Measurements from ENCODE around the gene NBPF3. TPM values are rescaled to one million over a fixed set of nuclear protein-coding genes. Genes with fewer than 3 reads are reported as not detected.

Gene NBPF3
- total RNA-seq, 2 experiments from 2014 or later: 8.2 to 8.5 TPM

GRCh38 chr1:21507511-21508270 is 67.8 kb downstream of the NBPF3 start:
- no peak for ATAC-seq (ENCODE audit: poor library complexity)
- peaks cover 19% of the 10 kb centered on the region for H3K4me1 Mint-ChIP-seq (ENCODE audit: low read depth)
- POLR2A ChIA-PET: no interaction called here
- H3K4me3 Mint-ChIP-seq: no peak overlapping the region
- H3K9me3 ChIP-seq (ENCODE audit: control insufficient read depth in 1 of 2, insufficient read depth in 1 of 2, low read length in 2 of 2): peaks cover 0 to 15% of the 10 kb centered on the region in 2 experiments
- intact Hi-C loops (cut with DNase I, micrococcal nuclease): loop anchor here in 1 of 2 experiments (1.0 to 2.0 kb wide), 2 partner anchors 151 to 457 kb away; no protein-coding TSS in a partner anchor
- TF ChIP-seq, protein P1, sequence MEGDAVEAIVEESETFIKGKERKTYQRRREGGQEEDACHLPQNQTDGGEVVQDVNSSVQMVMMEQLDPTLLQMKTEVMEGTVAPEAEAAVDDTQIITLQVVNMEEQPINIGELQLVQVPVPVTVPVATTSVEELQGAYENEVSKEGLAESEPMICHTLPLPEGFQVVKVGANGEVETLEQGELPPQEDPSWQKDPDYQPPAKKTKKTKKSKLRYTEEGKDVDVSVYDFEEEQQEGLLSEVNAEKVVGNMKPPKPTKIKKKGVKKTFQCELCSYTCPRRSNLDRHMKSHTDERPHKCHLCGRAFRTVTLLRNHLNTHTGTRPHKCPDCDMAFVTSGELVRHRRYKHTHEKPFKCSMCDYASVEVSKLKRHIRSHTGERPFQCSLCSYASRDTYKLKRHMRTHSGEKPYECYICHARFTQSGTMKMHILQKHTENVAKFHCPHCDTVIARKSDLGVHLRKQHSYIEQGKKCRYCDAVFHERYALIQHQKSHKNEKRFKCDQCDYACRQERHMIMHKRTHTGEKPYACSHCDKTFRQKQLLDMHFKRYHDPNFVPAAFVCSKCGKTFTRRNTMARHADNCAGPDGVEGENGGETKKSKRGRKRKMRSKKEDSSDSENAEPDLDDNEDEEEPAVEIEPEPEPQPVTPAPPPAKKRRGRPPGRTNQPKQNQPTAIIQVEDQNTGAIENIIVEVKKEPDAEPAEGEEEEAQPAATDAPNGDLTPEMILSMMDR (IDR thresholded peaks at IDR 0.05): no peak
- no peaks in the 10 kb centered on the region for H3K36me3 ChIP-seq (ENCODE audit: insufficient read depth, low read length)
- H3K4me3 ChIP-seq (ENCODE audit: low read length): no peak overlapping the region
- no peak for DNase-seq
- no peaks in the 10 kb centered on the region for H3K9me3 Mint-ChIP-seq
- H3K27me3 ChIP-seq (ENCODE audit: control insufficient read depth in 1 of 2, insufficient read depth in 2 of 2, low read length in 2 of 2): peaks cover 45 to 48% of the 10 kb centered on the region in 2 experiments
- peaks cover 11% of the 10 kb centered on the region for H3K4me1 ChIP-seq (ENCODE audit: insufficient read depth, low read length)
- CTCF ChIA-PET: no interaction called here
- peaks cover 70% of the 10 kb centered on the region for H3K27me3 Mint-ChIP-seq
- no peaks in the 10 kb centered on the region for H3K36me3 Mint-ChIP-seq (ENCODE audit: low read depth)
- H3K27ac ChIP-seq (ENCODE audit: low read depth in 1 of 2, low read length in 2 of 2): no peak overlapping the region
- no peak overlapping the region for H3K27ac Mint-ChIP-seq

GRCh38 chr1:21508580-21509350 is 68.8 kb downstream of the NBPF3 start:
- H3K27me3 Mint-ChIP-seq: peaks cover 69% of the 10 kb centered on the region
- H3K4me1 ChIP-seq (ENCODE audit: insufficient read depth, low read length): peaks cover 11% of the 10 kb centered on the region
- H3K9me3 Mint-ChIP-seq: no peaks in the 10 kb centered on the region

More at GRCh38 chr1:21508580-21509350, 68.8 kb downstream of the NBPF3 start:
- Mint-ChIP-seq H3K4me1 (ENCODE audit: low read depth) (peaks cover 19% of the 10 kb centered on the region), H3K4me3 (peak overlapping the region; percentile 79), H3K36me3 (ENCODE audit: low read depth) (no peaks in the 10 kb centered on the region), H3K27ac (no peak overlapping the region)
- Histone ChIP-seq H3K4me3 (ENCODE audit: low read length) (peak overlapping the region; percentile 3), H3K27ac (ENCODE audit: low read depth in 1 of 2, low read length in 2 of 2) (no peak overlapping the region), H3K27me3 (ENCODE audit: control insufficient read depth in 1 of 2, insufficient read depth in 2 of 2, low read length in 2 of 2) (peaks cover 45 to 48% of the 10 kb centered on the region in 2 experiments), H3K36me3 (ENCODE audit: insufficient read depth, low read length) (no peaks in the 10 kb centered on the region), H3K9me3 (ENCODE audit: control insufficient read depth in 1 of 2, insufficient read depth in 1 of 2, low read length in 2 of 2) (peaks cover 0 to 15% of the 10 kb centered on the region in 2 experiments)
- intact Hi-C loops (cut with DNase I, micrococcal nuclease): loop anchor here in 1 of 2 experiments (1.0 to 2.0 kb wide), 2 partner anchors 150 to 456 kb away; no protein-coding TSS in a partner anchor
- TF ChIP-seq, protein P1 (IDR thresholded peaks at IDR 0.05): no peak
- CTCF ChIA-PET: interaction anchor here (1.3 kb wide), 1 partner anchor 150 kb away, joined by 3 read pairs; no protein-coding TSS in a partner anchor
- POLR2A ChIA-PET: no interaction called here
- peak; percentile 91 for ATAC-seq (ENCODE audit: poor library complexity)
- peak; percentile 25 to 75 (median 53) for DNase-seq

All from CD4-positive, alpha-beta T cell (primary cell).